Fibroblast of pulmonary artery (primary cell): ENCODE measurements around the gene GART.

Experiments
- DNase-seq: peaks from one replicate; pipeline ENCODE4 v3.0.0-alpha.2; 2010; ENCODE audit warnings: low read depth
- H3K4me3 ChIP-seq: replicated peaks from 2 replicates; pipeline ENCODE4 v1.5.1; 2011; ENCODE audit warnings: low read depth, mild to moderate bottlenecking, control low read depth, low read length, moderate library complexity
- TF ChIP-seq, protein P1 (sequence below): IDR thresholded peaks from 2 replicates; pipeline ENCODE4 v1.5.1; 2011; ENCODE audit warnings: mild to moderate bottlenecking, control low read depth, low read length, inconsistent platforms; ENCODE audit errors: missing control alignments

The GART gene

DNA sequence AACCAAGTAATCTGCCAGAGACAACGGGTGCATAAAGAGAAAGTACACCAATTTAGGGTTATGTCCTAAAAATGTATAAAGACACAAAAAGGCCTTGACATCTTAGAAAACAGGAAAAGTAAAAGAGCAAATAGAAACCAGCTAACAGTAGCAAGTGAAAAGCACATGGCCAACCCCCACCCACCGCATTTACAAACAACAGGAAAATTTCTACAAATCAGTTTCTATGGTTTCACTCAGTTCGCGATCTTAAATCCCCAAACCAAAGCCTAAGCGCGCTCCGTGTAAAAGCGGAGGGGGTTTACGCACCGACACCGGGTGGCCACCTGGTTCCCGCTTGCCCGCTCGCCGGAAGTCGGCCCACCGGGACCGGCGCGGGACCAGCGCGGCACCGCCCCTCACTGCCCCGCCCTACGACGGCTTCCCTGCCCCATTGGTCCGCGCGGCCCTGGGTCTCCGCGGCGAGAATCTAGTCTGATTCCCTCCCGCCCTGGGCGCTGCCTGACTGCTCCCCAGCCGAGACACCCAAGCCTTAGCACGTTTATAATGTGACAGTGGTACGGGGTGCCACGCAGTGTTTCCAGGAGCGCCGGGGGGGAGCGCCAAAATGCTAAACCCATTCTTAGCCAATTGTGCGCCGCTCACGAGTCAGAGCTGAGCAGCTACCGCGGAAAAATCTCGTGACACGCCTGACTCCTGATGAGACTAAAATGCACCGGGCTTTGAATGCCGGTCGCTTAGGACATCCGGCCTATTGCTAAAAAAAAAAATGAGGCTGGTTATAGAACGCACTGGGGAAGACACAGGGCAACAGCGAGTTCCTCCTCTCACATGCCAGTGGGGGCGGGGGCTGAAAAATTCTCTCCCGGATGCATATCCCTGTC, at the start of gene GART:
TSS of gene GART (minus strand) at position 362 of the 884 bp plus-strand sequence. CDS start 2,802 bp downstream, outside the sequence.
- peak within 1 kb of the TSS; percentile 92 for H3K4me3 ChIP-seq
- TF ChIP-seq, protein P1, sequence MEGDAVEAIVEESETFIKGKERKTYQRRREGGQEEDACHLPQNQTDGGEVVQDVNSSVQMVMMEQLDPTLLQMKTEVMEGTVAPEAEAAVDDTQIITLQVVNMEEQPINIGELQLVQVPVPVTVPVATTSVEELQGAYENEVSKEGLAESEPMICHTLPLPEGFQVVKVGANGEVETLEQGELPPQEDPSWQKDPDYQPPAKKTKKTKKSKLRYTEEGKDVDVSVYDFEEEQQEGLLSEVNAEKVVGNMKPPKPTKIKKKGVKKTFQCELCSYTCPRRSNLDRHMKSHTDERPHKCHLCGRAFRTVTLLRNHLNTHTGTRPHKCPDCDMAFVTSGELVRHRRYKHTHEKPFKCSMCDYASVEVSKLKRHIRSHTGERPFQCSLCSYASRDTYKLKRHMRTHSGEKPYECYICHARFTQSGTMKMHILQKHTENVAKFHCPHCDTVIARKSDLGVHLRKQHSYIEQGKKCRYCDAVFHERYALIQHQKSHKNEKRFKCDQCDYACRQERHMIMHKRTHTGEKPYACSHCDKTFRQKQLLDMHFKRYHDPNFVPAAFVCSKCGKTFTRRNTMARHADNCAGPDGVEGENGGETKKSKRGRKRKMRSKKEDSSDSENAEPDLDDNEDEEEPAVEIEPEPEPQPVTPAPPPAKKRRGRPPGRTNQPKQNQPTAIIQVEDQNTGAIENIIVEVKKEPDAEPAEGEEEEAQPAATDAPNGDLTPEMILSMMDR: no peak
- peak; percentile 64 for DNase-seq

DNA sequence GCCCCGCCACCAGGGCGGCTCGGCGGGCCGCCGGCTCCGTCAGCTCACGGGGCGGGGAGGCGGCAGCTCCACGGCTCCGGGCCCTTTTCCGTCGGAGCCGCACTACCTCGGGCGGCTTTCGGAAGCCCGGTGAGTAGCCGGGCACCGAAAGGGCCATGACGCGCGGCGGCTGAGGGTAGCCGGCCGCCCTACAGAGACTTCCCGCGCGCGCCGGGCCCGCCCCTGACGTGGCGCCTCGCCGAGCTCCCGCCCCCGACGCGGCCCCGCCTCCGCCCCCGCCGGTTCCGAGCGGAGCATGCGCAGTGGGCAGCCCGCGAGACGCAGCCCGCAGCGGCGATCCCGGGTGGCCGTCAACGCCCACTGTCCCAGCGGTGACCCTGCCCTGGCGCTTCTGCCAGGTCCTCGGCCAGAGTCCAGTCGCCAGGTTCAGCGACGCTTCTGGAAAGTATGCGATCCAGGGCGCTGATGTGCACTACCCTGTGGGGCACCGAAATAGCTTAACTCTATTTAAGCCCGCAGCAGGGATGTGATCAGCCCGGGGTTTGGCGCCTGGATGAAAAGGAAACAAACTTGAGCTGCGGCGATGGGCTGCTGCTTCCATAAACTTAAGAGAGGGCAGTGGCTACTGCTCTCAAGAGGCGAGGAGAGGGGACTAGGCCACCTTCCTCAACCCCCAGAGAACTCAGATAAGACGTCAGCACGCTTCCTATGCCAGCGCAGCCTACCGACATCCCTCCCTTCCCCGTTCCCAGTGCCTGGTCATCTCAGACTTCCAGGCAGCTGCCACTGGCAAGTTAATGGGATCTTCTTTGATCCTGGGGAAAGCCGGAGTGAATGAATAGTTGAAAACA, 46.8 kb upstream of the GART start, which contains the start of gene DONSON:
TSS of gene DONSON (minus strand) at position 200 of the 851 bp plus-strand sequence. CDS start at position 157, 43 bp downstream.
- peak within 1 kb of the TSS; percentile 71 for H3K4me3 ChIP-seq
- TF ChIP-seq, protein P1: no peak
- peak; percentile 76 for DNase-seq

DNA sequence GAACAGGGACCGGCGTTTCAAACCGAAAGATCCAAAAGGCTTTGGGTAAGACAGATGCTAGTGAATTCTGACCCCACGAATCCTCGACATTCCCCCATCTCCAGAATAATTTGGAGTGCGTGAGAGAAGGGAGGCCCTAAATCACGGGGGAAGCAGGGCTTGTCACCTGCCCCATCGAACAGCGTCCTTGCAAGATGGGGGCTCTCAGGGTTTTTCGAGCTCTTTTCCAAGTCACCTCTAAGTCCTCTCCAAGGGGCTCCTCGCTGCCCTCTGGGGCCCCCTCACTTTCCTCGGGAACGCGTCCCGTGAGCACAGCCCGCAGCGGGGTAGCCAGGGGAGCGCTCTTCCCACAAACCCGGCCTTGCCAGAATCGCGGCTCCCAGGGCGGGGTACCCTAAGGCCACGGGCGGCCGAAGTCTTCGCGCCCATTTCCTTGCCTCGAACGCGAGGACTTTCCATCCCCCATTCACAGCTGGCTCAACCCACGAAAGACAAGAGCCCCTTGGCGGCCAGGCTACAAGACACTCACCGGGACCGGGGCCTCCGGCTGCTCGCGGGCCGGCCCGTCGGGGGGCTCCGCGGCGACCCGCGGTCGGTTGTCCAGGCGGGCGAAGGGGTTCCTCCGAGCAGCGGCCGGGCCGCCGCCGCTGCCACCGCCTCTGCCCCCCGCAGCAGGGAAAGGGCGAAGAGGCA, 46.0 kb upstream of the GART start:
- peak overlapping the region; percentile 71 for H3K4me3 ChIP-seq
- TF ChIP-seq, protein P1: no peak
- peak; percentile 30 for DNase-seq

DNA sequence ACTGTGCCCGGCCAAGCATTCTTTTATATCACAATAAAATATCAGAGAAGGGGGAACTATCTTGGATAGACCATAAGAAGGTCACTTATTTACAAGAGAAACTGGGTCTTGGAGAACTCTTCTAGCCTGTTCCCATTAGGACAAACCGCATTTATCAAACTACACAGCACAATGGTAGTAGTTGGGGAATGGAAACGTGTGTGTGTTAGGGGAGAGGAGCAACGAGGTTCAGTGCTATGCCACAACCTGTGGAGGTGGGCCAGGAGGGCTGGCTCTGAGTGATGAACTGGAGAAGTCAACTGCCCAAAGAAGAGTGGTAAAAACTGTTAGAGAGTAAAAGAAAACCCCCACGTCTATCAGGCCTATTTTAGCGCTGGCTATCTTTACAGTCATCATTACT, 45.0 kb upstream of the GART start:
- H3K4me3 ChIP-seq: no peak overlapping the region
- no peak for DNase-seq
- TF ChIP-seq, protein P1: no peak

DNA sequence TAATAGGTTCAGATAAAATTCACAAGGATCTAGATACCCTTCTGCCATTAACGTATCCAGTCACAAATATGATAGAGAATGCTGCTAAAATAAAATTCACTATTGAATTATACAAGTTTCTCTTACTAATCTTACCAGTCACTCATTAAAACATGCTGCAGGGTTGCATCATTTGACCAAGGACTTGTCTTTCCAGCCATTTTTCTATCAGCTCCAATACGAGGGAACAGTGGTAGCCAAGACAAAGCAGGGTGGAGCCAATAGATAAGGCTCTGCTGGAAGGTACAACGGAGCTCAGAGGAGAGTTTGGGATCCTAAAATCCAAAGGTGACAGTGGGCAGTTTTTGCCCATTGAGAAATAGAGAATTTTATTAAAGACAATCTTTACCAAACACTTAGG, 42.5 kb upstream of the GART start:
- TF ChIP-seq, protein P1: no peak
- no peak overlapping the region for H3K4me3 ChIP-seq
- DNase-seq: no peak

DNA sequence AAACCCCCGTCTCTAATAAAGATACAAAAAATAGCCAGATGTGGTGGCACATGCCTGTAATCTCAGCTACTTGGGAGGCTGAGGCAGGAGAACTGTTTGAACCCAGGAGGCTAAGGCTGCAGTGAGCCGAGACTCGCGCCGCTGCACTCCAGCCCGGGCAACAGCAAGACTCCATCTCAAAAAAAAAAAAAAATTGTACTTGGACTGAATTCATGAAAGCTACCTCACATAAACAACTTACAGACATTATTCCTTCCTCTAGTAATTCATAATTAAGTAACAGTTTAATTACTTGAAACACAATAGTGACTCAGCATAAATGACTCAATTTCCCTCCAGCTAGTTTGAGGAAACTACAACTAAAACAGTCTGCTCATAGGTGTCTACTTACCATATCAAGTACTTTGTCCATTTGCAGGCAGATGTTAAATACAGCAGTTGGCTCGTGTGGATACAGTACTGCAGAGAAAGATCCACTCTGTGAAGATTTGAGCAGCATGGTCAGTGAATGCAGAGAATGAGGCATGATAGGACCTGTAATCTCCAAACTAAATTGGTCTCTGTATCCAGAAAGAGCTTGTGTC, 37.1 kb upstream of the GART start:
- H3K4me3 ChIP-seq: no peak overlapping the region
- DNase-seq: peak; percentile 10
- TF ChIP-seq, protein P1: no peak
